Smooth muscle cell (in vitro differentiated cells): ENCODE measurements around the gene TRAPPC11. TPM values are rescaled to one million over a fixed set of nuclear protein-coding genes. Genes with fewer than 3 reads are reported as not detected.
"Not testable (repeated sequence)": the region's sequence is repeated elsewhere in the genome, so short reads cannot be mapped to it uniquely, and the experiment has no call there.

ENCODE experiments used
- DNase-seq: peaks from one replicate; lab custom pipeline; 2025; ENCODE audit not compliant: unreplicated experiment; lab: John Stamatoyannopoulos, UW
- H2AFZ ChIP-seq: fragments of 200-600 bp; sonication (generic); 2 replicates; pipeline ENCODE4 v1.6.0; 2016; ENCODE audit warnings: antibody characterized with exemption, low read depth, mild to moderate bottlenecking
- H3F3A ChIP-seq: fragments of 200-600 bp; sonication (generic); 2 replicates; pipeline ENCODE4 v1.6.0; 2017; ENCODE audit warnings: antibody characterized with exemption, low read depth
- H3K27ac ChIP-seq: fragments of 200-600 bp; sonication (generic); 2 replicates; pipeline ENCODE4 v1.5.1; 2016; ENCODE audit warnings: low read depth, mild to moderate bottlenecking
- H3K27me3 ChIP-seq: fragments of 200-600 bp; sonication (generic); 2 replicates; pipeline ENCODE4 v1.6.1; 2016; ENCODE audit warnings: low read depth, mild to moderate bottlenecking
- H3K36me3 ChIP-seq: fragments of 200-600 bp; sonication (generic); 2 replicates; pipeline ENCODE4 v1.5.1; 2016; ENCODE audit warnings: low read depth
- H3K4me1 ChIP-seq: fragments of 200-600 bp; sonication (generic); 2 replicates; pipeline ENCODE4 v1.5.1; 2016; ENCODE audit warnings: low read depth
- H3K4me2 ChIP-seq: fragments of 200-600 bp; sonication (generic); 2 replicates; pipeline ENCODE4 v1.6.0; 2016; ENCODE audit warnings: mild to moderate bottlenecking
- H3K4me3 ChIP-seq: fragments of 200-600 bp; sonication (generic); 2 replicates; pipeline ENCODE4 v1.5.1; 2016; ENCODE audit warnings: mild to moderate bottlenecking
- H3K79me2 ChIP-seq: fragments of 200-600 bp; sonication (generic); 2 replicates; pipeline ENCODE4 v1.6.0; 2016; ENCODE audit warnings: low read depth, mild to moderate bottlenecking
- H3K9ac ChIP-seq: fragments of 200-600 bp; sonication (generic); 2 replicates; pipeline ENCODE4 v1.6.0; 2016; ENCODE audit warnings: low read depth
- H3K9me3 ChIP-seq: fragments of 200-600 bp; sonication (generic); replicated peaks from 2 replicates; pipeline ENCODE4 v1.5.1; 2016; ENCODE audit warnings: low read depth
- H4K20me1 ChIP-seq: fragments of 200-600 bp; sonication (generic); 2 replicates; pipeline ENCODE4 v1.6.0; 2016; ENCODE audit warnings: low read depth
- CTCF ChIP-seq: fragments of 200-600 bp; sonication (generic); IDR thresholded peaks from 2 replicates; pipeline ENCODE4 v1.5.1; 2017; ENCODE audit warnings: borderline replicate concordance, mild to moderate bottlenecking, antibody characterized with exemption; ENCODE audit not compliant: insufficient read depth, poor library complexity, severe bottlenecking
- WGBS: methylation state at CpG from one replicate; pipeline ENCODE4 v1.1.7; 2016; ENCODE audit warnings: low lambda C conversion rate; 5-methylcytosine and 5-hydroxymethylcytosine counted together
- polyA plus RNA-seq: library from polyadenylated mRNA; unstranded; fragments of >200 nt; fragmentation: Nextera tagmentation; extraction: Ambion mirVana; gene quantifications from 2 replicates; pipeline ENCODE4 v1.2.1, GENCODE V29; 2016
- total RNA-seq: library from RNA; depleted of rRNA; stranded (reverse); fragments of >200 nt; gene quantifications from 2 replicates; pipeline ENCODE4 v1.2.3, GENCODE V29; 2014

TRAPPC11 gene
- total and polyA plus RNA-seq, 2 experiments from 2014 or later, result 12.4 to 41.0 TPM

GRCh38 chr4:183626168-183626567, 32.9 kb upstream of the TRAPPC11 start:
- H2AFZ ChIP-seq, result no peak overlapping the region
- TF ChIP-seq CTCF, result no peak
- no peaks in the 10 kb centered on the region for H3K27me3 ChIP-seq
- H3K36me3 ChIP-seq, result no peaks in the 10 kb centered on the region
- H3F3A ChIP-seq, result no peaks in the 10 kb centered on the region
- no peak overlapping the region for H3K4me3 ChIP-seq
- H3K9ac ChIP-seq, result no peak overlapping the region
- 96% methylated on average over 6 of the region's 6 CpGs for WGBS
- no peaks in the 10 kb centered on the region for H3K79me2 ChIP-seq
- H3K4me2 ChIP-seq, result no peak overlapping the region
- no peak for DNase-seq
- no peaks in the 10 kb centered on the region for H3K4me1 ChIP-seq
- no peaks in the 10 kb centered on the region for H4K20me1 ChIP-seq
- no peak overlapping the region for H3K27ac ChIP-seq
- H3K9me3 ChIP-seq, result no peaks in the 10 kb centered on the region

- not testable (repeated sequence) for H3K9ac ChIP-seq, H2AFZ ChIP-seq, H3K4me3 ChIP-seq, H3F3A ChIP-seq, H3K4me2 ChIP-seq, H3K36me3 ChIP-seq, H4K20me1 ChIP-seq, H3K27ac ChIP-seq, DNase-seq, H3K4me1 ChIP-seq, H3K79me2 ChIP-seq, H3K27me3 ChIP-seq, H3K9me3 ChIP-seq
- WGBS, result 92% methylated on average over 5 of the region's 5 CpGs
Observed at GRCh38 chr4:183627286-183627685, 31.8 kb upstream of the TRAPPC11 start.

- H3K27ac ChIP-seq, result no peak overlapping the region
- H3K4me2 ChIP-seq, result no peak overlapping the region
- no peaks in the 10 kb centered on the region for H3K79me2 ChIP-seq
- H3K36me3 ChIP-seq, result no peaks in the 10 kb centered on the region
- H2AFZ ChIP-seq, result no peak overlapping the region
- no peak for DNase-seq
- H4K20me1 ChIP-seq, result no peaks in the 10 kb centered on the region
- H3K4me3 ChIP-seq, result no peak overlapping the region
- TF ChIP-seq CTCF, result no peak
- H3K4me1 ChIP-seq, result no peaks in the 10 kb centered on the region
- 96% methylated on average over 12 of the region's 12 CpGs for WGBS
- H3K27me3 ChIP-seq, result no peaks in the 10 kb centered on the region
- H3K9ac ChIP-seq, result no peak overlapping the region
- H3K9me3 ChIP-seq, result no peaks in the 10 kb centered on the region
- no peaks in the 10 kb centered on the region for H3F3A ChIP-seq
Observed at GRCh38 chr4:183627979-183628588, 31.0 kb upstream of the TRAPPC11 start.

GRCh38 chr4:183631577-183632198, 27.4 kb upstream of the TRAPPC11 start:
- Histone ChIP-seq H3K4me3 (no peak overlapping the region), H3K27me3 (no peaks in the 10 kb centered on the region), H3K36me3 (no peaks in the 10 kb centered on the region), H2AFZ (no peak overlapping the region), H3F3A (no peaks in the 10 kb centered on the region), H3K9ac (no peak overlapping the region), H3K4me1 (peaks cover 17% of the 10 kb centered on the region), H3K4me2 (no peak overlapping the region), H3K27ac (no peak overlapping the region), H3K9me3 (no peaks in the 10 kb centered on the region), H4K20me1 (no peaks in the 10 kb centered on the region), H3K79me2 (no peaks in the 10 kb centered on the region)
- DNase-seq, result no peak
- WGBS, result 93% methylated on average over 11 of the region's 11 CpGs
- TF ChIP-seq CTCF, result no peak
